ENCODE results near the gene RPP21.
A peak's percentile ranks its signal among the peaks of the same experiment; 100 is the strongest.

Gene RPP21

DNA sequence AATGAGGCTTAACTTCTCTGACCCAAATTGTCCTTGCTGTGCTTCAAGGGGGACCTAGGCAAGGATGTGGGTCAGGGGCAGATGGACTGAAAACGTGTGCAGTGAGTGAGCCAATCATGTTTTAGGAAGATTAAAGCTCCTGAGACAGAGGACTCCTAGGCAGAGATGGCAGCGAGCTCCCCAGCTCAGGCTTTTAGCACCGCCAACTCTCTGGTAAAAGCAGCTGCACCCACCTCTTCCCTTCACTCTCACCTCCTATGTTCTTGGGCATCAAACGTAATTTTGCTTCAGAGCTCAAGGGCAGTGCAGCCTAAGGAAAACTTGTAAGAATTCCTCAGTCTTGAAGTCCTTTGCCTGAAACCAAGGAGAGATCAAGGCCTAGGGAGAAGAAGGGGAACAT is 10.3 kb downstream of the RPP21 start:
- no peaks in the 10 kb centered on the region for H3K36me3 ChIP-seq (ENCODE audit: low read length)
- no peak overlapping the region for H3K9ac ChIP-seq (ENCODE audit: low read length)
- H2AFZ ChIP-seq (ENCODE audit: low read depth, low read length, severe bottlenecking), result no peak overlapping the region
- H3K4me3 ChIP-seq (ENCODE audit: insufficient read depth, low read length, poor library complexity, severe bottlenecking), result no peak overlapping the region
- no peak overlapping the region for H3K4me2 ChIP-seq (ENCODE audit: low read depth, low read length, poor library complexity, severe bottlenecking)
- no peaks in the 10 kb centered on the region for H3K79me2 ChIP-seq (ENCODE audit: insufficient read depth, low read length)
- no peaks in the 10 kb centered on the region for H4K20me1 ChIP-seq (ENCODE audit: low read depth, low read length)
- no peaks in the 10 kb centered on the region for H3K27me3 ChIP-seq (ENCODE audit: low read length)
- H3K9me2 ChIP-seq (replicated peaks; ENCODE audit: insufficient read depth, low read length), result no peaks in the 10 kb centered on the region
- H3K9me3 ChIP-seq (ENCODE audit: insufficient read depth, low read length), result no peaks in the 10 kb centered on the region
- no peak for TF ChIP-seq EZH2phosphoT487 (conservative IDR thresholded peaks at IDR 0.05; ENCODE audit: low read length)
- TF ChIP-seq, protein P1, sequence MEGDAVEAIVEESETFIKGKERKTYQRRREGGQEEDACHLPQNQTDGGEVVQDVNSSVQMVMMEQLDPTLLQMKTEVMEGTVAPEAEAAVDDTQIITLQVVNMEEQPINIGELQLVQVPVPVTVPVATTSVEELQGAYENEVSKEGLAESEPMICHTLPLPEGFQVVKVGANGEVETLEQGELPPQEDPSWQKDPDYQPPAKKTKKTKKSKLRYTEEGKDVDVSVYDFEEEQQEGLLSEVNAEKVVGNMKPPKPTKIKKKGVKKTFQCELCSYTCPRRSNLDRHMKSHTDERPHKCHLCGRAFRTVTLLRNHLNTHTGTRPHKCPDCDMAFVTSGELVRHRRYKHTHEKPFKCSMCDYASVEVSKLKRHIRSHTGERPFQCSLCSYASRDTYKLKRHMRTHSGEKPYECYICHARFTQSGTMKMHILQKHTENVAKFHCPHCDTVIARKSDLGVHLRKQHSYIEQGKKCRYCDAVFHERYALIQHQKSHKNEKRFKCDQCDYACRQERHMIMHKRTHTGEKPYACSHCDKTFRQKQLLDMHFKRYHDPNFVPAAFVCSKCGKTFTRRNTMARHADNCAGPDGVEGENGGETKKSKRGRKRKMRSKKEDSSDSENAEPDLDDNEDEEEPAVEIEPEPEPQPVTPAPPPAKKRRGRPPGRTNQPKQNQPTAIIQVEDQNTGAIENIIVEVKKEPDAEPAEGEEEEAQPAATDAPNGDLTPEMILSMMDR (IDR thresholded peaks at IDR 0.05; ENCODE audit: insufficient read depth, low read length, poor library complexity, severe bottlenecking), result no peak
- no peaks in the 10 kb centered on the region for H3F3A ChIP-seq (ENCODE audit: insufficient read depth)
- no peak overlapping the region for H3K27ac ChIP-seq (ENCODE audit: low read depth, low read length)

DNA sequence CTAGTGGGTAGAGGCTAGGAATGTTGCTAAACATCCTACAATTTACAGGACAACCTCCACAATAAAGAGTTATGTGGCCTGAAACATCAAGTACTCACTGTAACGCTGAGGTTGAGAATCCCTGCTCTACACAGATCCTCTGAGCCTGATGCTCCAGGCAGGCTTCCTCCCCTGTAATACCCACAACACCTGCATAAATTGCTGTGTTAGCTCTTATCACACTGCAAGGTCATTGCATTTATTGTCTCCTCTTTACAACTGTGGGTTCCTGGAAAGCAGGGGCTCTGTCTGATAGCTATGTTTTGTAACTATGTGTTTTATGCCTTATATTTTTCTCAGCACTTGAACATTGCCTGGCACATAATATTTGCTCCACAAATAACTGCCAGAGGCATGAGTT is 11.6 kb downstream of the RPP21 start:
- no peaks in the 10 kb centered on the region for H3K9me3 ChIP-seq (ENCODE audit: insufficient read depth, low read length)
- H3K27ac ChIP-seq (ENCODE audit: low read depth, low read length), result no peak overlapping the region
- no peaks in the 10 kb centered on the region for H4K20me1 ChIP-seq (ENCODE audit: low read depth, low read length)
- no peaks in the 10 kb centered on the region for H3F3A ChIP-seq (ENCODE audit: insufficient read depth)
- no peaks in the 10 kb centered on the region; the same call in 1 of the 2 replicates for H3K27me3 ChIP-seq (ENCODE audit: low read length)
- no peak for TF ChIP-seq EZH2phosphoT487 (conservative IDR thresholded peaks at IDR 0.05; ENCODE audit: low read length)
- TF ChIP-seq, protein P1 (IDR thresholded peaks at IDR 0.05; ENCODE audit: insufficient read depth, low read length, poor library complexity, severe bottlenecking), result no peak
- no peak overlapping the region for H3K4me3 ChIP-seq (ENCODE audit: insufficient read depth, low read length, poor library complexity, severe bottlenecking)
- H3K36me3 ChIP-seq (ENCODE audit: low read length), result no peaks in the 10 kb centered on the region
- no peak overlapping the region for H2AFZ ChIP-seq (ENCODE audit: low read depth, low read length, severe bottlenecking)
- no peak overlapping the region for H3K4me2 ChIP-seq (ENCODE audit: low read depth, low read length, poor library complexity, severe bottlenecking)
- H3K9me2 ChIP-seq (replicated peaks; ENCODE audit: insufficient read depth, low read length), result no peaks in the 10 kb centered on the region
- no peak overlapping the region for H3K9ac ChIP-seq (ENCODE audit: low read length)
- H3K79me2 ChIP-seq (ENCODE audit: insufficient read depth, low read length), result no peaks in the 10 kb centered on the region

DNA sequence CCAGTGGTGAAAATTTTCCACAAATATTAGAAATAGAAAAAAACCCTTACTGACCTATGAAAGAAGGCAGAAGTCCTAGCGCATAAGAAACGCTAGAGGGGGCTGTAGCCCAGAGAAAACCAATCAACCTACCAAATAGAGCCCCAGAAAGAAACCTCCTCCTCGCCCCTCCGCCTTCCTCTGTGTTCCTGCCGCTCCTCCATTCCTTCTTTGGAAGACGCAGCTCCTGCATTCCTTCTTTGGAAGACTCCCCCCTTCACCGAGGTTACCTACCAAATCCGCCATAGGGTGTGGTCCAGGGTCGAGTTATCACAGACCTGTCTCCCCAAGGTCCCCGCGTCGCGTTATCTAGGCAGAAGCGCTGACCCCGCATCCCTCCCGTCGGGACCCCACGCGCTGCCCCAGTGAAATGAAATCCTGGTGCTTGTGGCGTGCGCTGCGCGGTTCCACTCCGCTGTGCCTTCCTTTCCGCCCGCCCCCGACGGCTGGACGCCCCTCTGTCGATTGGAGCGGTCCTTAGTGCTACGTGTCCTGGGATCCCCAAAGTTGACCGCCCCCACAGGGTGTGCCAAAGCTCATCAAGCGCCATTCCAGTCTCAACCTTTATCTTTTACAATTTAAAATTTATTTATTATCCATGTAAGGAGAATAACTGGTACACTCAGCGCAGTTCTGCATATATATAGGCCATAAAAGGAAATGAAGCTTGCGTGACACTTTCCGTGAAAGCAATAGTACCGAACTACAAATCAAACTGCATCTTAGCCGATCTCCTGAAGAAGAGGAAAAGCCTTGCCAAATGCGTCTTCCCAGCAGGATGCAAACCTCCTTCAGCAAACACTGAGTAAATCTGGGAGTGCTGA is 13.0 kb downstream of the RPP21 start:
- H3K4me3 ChIP-seq (ENCODE audit: insufficient read depth, low read length, poor library complexity, severe bottlenecking), result no peak overlapping the region
- peak overlapping the region; percentile 6 for H3K4me2 ChIP-seq (ENCODE audit: low read depth, low read length, poor library complexity, severe bottlenecking)
- H3K9ac ChIP-seq (ENCODE audit: low read length), result no peak overlapping the region
- H3F3A ChIP-seq (ENCODE audit: insufficient read depth), result no peaks in the 10 kb centered on the region
- H2AFZ ChIP-seq (ENCODE audit: low read depth, low read length, severe bottlenecking), result no peak overlapping the region
- TF ChIP-seq, protein P1 (IDR thresholded peaks at IDR 0.05; ENCODE audit: insufficient read depth, low read length, poor library complexity, severe bottlenecking), result peak; percentile 85
- no peak for TF ChIP-seq EZH2phosphoT487 (conservative IDR thresholded peaks at IDR 0.05; ENCODE audit: low read length)
- H3K9me2 ChIP-seq (replicated peaks; ENCODE audit: insufficient read depth, low read length), result no peaks in the 10 kb centered on the region
- no peaks in the 10 kb centered on the region for H3K36me3 ChIP-seq (ENCODE audit: low read length)
- no peaks in the 10 kb centered on the region for H3K9me3 ChIP-seq (ENCODE audit: insufficient read depth, low read length)
- H3K27me3 ChIP-seq (ENCODE audit: low read length), result no peaks in the 10 kb centered on the region; the same call in 1 of the 2 replicates
- no peaks in the 10 kb centered on the region for H4K20me1 ChIP-seq (ENCODE audit: low read depth, low read length)
- H3K79me2 ChIP-seq (ENCODE audit: insufficient read depth, low read length), result no peaks in the 10 kb centered on the region
- no peak overlapping the region for H3K27ac ChIP-seq (ENCODE audit: low read depth, low read length)

All from SU-DHL-6 (cell line).